Measurements from ENCODE around the gene DEFB132.
A peak's percentile ranks its signal among the peaks of the same experiment; 100 is the strongest.

The DEFB132 gene

GRCh38 chr20:266596-267562 is 9.4 kb downstream of the DEFB132 start:
- peak; percentile 84 for DNase-seq

GRCh38 chr20:270517-270916 is 13.0 kb downstream of the DEFB132 start:
- no peak for DNase-seq

- DNase-seq: no peak
Measured at GRCh38 chr20:271069-271468, 13.5 kb downstream of the DEFB132 start.

- DNase-seq: no peak
Measured at GRCh38 chr20:271528-271927, 14.0 kb downstream of the DEFB132 start.

- no peak for DNase-seq
Measured at GRCh38 chr20:272718-273117, 15.2 kb downstream of the DEFB132 start.

- no peak for DNase-seq
Measured at GRCh38 chr20:273884-274283, 16.4 kb downstream of the DEFB132 start.

GRCh38 chr20:275791-276190 is 18.3 kb downstream of the DEFB132 start:
- DNase-seq: no peak

GRCh38 chr20:276620-277495 is 19.3 kb downstream of the DEFB132 start:
- no peak for DNase-seq

GRCh38 chr20:277496-277781 is 19.9 kb downstream of the DEFB132 start:
- DNase-seq: no peak

- DNase-seq: no peak
Measured at GRCh38 chr20:278181-278580, 20.7 kb downstream of the DEFB132 start.

- DNase-seq: no peak
Measured at GRCh38 chr20:278607-279571, 21.4 kb downstream of the DEFB132 start.

- DNase-seq: no peak
Measured at GRCh38 chr20:284172-284571, 26.6 kb downstream of the DEFB132 start.

GRCh38 chr20:286508-286907 is 29.0 kb downstream of the DEFB132 start:
- no peak for DNase-seq

GRCh38 chr20:288956-289692 is 31.6 kb downstream of the DEFB132 start:
- DNase-seq: no peak

GRCh38 chr20:289693-290083 is 32.2 kb downstream of the DEFB132 start:
- DNase-seq: no peak

GRCh38 chr20:290084-290831 is 32.7 kb downstream of the DEFB132 start, which contains the start of gene C20orf96:
Gene C20orf96 (minus strand): TSS chr20:290750. CDS start chr20:290610, 140 bp downstream.
- peak; percentile 97 for DNase-seq

GRCh38 chr20:294602-295001 is 37.1 kb downstream of the DEFB132 start:
- no peak for DNase-seq

GRCh38 chr20:295804-296203 is 38.3 kb downstream of the DEFB132 start:
- no peak for DNase-seq

GRCh38 chr20:297098-297924 is 39.8 kb downstream of the DEFB132 start, which contains the start of gene ZCCHC3:
Gene ZCCHC3 (plus strand): TSS chr20:297570. CDS start chr20:297587, 17 bp downstream.
- DNase-seq: peak; percentile 91

Measured in suppressor macrophage treated with lipopolysaccharide for 4 hours (primary cell).